Measurements from ENCODE around the gene MLLT3. TPM values are rescaled to one million over a fixed set of nuclear protein-coding genes. Genes with fewer than 3 reads are reported as not detected.

Gene MLLT3
- total and polyA plus RNA-seq, 2 donors (not counting 3 experiments of a cell fraction or from before 2014, with no cell fraction given) = 6.1 to 10.0 TPM

- intact Hi-C loops (cut with micrococcal nuclease) = no loop called here
Measured at GRCh38 chr9:20396509-20396908, 225.8 kb downstream of the MLLT3 start.

More at GRCh38 chr9:20396509-20396908, 225.8 kb downstream of the MLLT3 start:
- BruUV-seq (replicated peaks) = no TSS peak
- Histone ChIP-seq H3K4me2 (ENCODE audit: insufficient read depth, low read length) (no peak overlapping the region), H3K9me3 (replicated peaks; ENCODE audit: control insufficient read depth, insufficient read depth, low read length) (no peaks in the 10 kb centered on the region), H3K27me3 (ENCODE audit: control insufficient read depth in 2 of 2, insufficient read depth in 2 of 2, low read length in 2 of 2) (no peaks in the 10 kb centered on the region), H2AFZ (ENCODE audit: low read depth, low read length) (no peak overlapping the region), H4K20me1 (replicated peaks; ENCODE audit: control insufficient read depth, extremely low read depth, insufficient read depth, low read length) (no peaks in the 10 kb centered on the region), H3K9me1 (replicated peaks; ENCODE audit: control insufficient read depth, extremely low read depth, insufficient read depth, low read length) (no peaks in the 10 kb centered on the region), H3K9ac (replicated peaks; ENCODE audit: extremely low read depth, insufficient read depth, low read length) (no peak overlapping the region), H3K36me3 (ENCODE audit: control insufficient read depth in 2 of 2, extremely low read depth in 1 of 2, insufficient read depth in 2 of 2, low read length in 2 of 2) (no peaks in the 10 kb centered on the region), H3K4me3 (replicated peaks in 1 of 3; ENCODE audit: insufficient read depth in 1 of 3, low read depth in 1 of 3, low read length in 3 of 3) (no peak overlapping the region), H3K4me1 (ENCODE audit: control insufficient read depth, extremely low read depth, insufficient read depth, low read length) (no peaks in the 10 kb centered on the region), H3K79me2 (ENCODE audit: control insufficient read depth, insufficient read depth, low read length) (no peaks in the 10 kb centered on the region), H3K27ac (ENCODE audit: insufficient read depth, low read depth, low read length) (no peak overlapping the region)
- ChIA-PET CTCF (no interaction called here), POLR2A (no interaction called here)
- TF ChIP-seq, protein P1, sequence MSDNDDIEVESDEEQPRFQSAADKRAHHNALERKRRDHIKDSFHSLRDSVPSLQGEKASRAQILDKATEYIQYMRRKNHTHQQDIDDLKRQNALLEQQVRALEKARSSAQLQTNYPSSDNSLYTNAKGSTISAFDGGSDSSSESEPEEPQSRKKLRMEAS (IDR thresholded peaks at IDR 0.05; ENCODE audit: insufficient read depth, insufficient read length) = no peak
- TF ChIP-seq MYC (IDR thresholded peaks at IDR 0.05; ENCODE audit: low read depth, low read length) (no peak), POLR2A (IDR thresholded peaks at IDR 0.05; ENCODE audit: low read depth, low read length) (no peak), EZH2 (IDR thresholded peaks at IDR 0.05; ENCODE audit: borderline replicate concordance, low read depth, low read length, severe bottlenecking) (no peak), POLR2AphosphoS5 (IDR thresholded peaks at IDR 0.05; ENCODE audit: insufficient read depth, low read depth, low read length) (no peak), JUN (IDR thresholded peaks at IDR 0.05; ENCODE audit: borderline replicate concordance, insufficient read depth, insufficient read length, low read depth) (no peak), FOS (IDR thresholded peaks at IDR 0.05; ENCODE audit: borderline replicate concordance, insufficient read depth, low read length) (no peak), GATA2 (IDR thresholded peaks at IDR 0.05; ENCODE audit: insufficient read depth, insufficient read length, low read depth, low read length) (no peak)
- TF ChIP-seq, protein P2, sequence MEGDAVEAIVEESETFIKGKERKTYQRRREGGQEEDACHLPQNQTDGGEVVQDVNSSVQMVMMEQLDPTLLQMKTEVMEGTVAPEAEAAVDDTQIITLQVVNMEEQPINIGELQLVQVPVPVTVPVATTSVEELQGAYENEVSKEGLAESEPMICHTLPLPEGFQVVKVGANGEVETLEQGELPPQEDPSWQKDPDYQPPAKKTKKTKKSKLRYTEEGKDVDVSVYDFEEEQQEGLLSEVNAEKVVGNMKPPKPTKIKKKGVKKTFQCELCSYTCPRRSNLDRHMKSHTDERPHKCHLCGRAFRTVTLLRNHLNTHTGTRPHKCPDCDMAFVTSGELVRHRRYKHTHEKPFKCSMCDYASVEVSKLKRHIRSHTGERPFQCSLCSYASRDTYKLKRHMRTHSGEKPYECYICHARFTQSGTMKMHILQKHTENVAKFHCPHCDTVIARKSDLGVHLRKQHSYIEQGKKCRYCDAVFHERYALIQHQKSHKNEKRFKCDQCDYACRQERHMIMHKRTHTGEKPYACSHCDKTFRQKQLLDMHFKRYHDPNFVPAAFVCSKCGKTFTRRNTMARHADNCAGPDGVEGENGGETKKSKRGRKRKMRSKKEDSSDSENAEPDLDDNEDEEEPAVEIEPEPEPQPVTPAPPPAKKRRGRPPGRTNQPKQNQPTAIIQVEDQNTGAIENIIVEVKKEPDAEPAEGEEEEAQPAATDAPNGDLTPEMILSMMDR (IDR thresholded peaks at IDR 0.05; ENCODE audit: extremely low read depth in 1 of 2, insufficient read depth in 1 of 2, low read depth in 1 of 2, low read length in 2 of 2) = no peak
- dilution Hi-C loops (cut with MboI; ENCODE audit: extremely low pct_ligation_motif_present, low sequenced_read_pairs) = no loop called here
- DNase-seq (ENCODE audit: low read depth, low spot score) (no peak), FAIRE-seq (no peak)

Data from endothelial cell of umbilical vein (primary cell).